Hippocampal formation (tissue), 2 donors: ENCODE data around the gene P2RY2.
"Not testable (repeated sequence)": the region's sequence is repeated elsewhere in the genome, so short reads cannot be mapped to it uniquely, and the experiment has no call there.

Source experiments
- DNase-seq, 2 donors: peaks; one replicate each; lab custom pipeline; 2025; lab: John Stamatoyannopoulos, UW

Gene P2RY2

DNA sequence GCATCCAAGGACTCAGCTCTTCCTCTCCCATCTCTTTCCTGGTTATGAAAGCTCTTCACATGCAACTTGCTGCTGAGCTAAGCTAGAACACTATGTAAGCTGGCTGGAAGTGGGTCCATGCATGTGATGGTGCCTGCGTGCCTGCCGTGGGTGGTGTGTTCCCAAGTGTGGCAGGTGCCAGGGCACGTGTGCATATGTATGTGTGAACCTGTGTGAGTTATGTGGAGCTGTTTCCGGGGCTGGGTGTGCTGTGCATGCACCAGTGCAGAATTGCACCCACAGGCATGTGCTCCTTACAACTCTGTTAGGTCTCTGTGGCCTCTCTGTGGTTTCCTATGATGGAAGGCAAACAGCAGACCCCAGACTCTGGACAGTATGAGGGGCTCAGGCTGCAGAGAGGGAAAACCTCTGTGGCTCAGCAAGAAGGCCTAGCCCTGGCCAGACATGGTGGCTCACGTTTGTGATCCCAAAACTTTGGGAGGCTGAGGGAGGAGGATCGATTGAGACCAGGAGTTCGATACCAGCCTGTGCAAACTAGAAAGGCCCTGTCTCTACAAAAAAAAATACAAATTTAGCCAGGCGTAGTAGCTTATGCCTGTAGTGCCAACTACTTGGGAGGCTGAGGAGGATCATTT lies 49.9 kb downstream of the P2RY2 start:
- no peak for DNase-seq

GRCh38 chr11:73268671-73269271 lies 50.7 kb downstream of the P2RY2 start:
- DNase-seq, result no peak

DNA sequence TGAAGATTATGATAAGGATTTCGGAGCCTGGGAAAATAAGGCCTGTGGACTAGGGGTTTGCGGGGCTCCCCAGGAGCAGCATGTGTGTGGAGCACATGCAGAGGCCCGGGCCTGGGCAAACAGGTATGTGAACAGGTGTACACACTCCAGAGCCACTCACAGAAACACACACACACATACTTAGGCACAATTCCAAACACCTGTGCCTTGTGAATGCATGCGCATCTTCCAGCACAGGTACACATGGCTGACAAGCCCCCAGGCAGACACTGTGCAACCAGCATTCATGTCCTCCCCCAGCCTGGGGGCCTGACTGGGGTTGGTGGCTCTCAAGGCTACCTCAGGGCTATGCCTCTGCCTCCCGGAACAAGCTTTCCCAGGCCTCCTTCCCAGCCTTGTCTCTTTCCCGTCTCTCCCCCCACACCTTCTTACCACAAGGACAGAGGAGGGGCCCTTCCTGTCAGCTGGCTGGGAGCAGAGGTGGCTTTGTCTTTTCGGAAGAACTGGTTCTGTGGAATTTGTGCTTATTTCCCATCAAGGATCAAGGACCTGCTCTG lies 51.5 kb downstream of the P2RY2 start:
- DNase-seq, result no peak

DNA sequence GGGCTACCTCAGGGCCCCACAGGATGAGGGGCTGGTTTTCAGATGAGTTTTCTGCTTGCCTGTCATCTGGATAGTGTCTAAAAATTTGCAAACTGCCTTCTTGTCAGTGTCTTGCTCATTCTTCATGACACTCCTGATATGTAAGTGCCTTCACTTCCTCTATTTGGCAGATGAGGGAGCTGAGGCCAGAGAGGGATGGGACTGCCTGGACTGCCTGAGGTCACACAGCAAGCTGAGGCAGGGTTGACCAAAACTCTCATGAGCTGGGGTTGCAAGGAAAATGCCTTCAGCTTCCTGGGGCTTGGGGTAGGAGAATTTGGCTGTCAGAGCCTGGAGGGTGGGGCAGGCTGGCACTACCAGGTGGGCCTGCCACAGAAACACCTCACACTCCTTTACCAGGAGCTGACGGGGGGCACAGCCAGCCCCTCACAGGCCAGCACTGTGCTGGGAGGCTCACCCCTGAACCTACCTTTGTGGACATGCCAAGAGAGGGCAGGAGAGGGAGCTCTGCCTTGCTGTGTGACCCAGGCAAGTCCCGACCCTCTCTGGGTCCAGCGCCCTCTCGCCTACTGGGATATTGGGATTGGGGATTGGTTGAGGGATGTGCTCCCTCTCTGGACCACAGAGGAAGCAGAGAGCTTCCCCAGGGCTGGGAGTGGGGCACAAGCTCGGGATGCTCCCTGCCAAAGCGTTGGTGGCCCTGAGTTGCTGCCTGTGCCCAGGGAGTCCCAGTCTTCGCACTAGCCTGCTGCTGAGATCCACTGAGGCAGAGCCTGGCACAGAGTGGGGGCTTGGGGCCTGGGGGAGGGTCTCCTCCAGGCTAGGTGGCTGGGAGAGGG lies 52.2 kb downstream of the P2RY2 start:
- DNase-seq, result no peak

DNA sequence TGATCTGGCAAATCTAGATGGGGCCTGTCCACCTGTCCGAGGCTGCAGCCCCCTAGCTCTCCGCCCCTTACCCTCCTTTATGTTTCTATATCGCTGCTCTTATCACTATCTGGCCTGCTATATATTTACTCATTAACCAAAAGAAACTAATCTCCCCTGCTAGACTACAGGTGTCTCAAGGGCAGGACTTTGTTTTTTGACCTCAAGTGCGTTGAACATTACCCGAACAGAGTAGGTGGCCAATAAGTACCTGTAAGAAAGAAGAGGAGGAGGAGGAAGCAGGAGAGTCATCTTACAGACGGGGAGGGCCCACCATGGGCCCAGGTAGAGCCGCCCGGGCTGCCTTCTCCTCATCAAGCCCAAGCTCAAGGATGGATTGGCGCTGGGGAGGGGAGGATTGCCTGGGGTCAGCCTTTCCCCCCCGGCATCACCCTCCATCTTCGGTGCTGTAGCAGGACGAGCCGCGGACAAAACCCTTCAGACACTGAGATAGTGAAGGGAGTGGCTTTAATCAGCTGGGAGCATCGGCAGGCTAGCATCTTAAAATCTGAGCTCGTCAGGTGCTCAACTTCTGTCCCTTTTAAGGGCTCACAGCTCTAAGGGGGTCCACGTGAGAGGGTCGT lies 52.9 kb downstream of the P2RY2 start:
- no peak for DNase-seq

DNA sequence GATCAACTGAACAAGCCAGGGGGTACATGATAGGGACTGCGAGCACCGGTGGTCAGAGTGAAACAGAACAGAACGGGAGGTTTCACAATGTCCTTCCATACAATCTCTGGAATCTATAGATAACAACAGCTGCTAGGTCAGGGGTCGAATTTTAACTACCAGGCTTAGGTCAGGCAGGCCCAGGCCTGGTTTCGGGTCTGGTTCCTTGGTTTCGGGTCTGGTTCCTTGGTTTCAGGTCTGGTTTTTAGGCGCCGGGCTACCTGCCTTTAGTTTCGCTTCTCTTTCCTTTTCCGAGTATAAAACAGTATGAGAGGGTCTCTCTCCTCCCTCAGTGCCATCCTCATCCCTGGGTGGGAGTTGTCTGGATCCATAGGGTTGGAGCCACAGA lies 53.4 kb downstream of the P2RY2 start:
- DNase-seq, result not testable (repeated sequence)

DNA sequence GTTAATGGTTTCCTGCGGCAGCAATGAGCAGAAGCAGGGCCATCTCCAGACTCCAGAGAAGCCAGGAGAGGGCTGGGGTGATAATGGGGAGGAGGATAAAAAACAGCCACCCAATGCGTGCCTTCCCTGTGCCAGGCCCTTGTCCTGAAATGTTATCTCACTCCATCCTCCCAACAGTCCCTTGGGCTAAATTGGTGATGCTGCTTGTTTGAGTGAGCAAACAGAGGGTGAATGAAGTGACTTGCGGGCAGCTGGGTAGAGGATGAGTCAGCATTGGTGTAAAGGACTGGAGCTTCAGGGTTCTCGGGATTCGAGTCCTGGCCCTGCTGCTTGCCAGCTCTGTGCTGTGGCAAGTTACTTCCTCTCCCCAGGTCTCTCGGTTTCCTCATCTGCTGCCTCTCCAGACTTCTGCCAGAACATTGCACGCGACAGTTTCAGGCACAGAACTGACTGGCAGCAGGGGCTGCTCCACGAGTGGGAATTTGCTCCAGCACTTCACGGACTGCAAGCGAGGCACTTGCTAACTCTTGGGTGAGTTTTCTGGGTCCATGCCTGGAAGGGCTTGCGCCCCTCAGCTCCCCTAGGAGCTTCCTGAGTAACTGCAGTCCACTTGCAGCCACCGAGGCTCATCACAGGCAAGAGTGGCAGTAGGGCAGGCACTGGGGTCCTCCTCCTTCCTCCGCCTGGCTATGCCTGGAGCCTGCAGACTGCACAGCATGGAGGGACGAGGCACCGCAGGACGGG lies 54.0 kb downstream of the P2RY2 start, which contains the start of gene P2RY6:
Gene P2RY6 (plus strand): TSS at position 403 of the 744 bp plus-strand sequence. CDS start 24,181 bp downstream, outside the sequence.
- peak in 1 of 2 donors; percentile 24 for DNase-seq

DNA sequence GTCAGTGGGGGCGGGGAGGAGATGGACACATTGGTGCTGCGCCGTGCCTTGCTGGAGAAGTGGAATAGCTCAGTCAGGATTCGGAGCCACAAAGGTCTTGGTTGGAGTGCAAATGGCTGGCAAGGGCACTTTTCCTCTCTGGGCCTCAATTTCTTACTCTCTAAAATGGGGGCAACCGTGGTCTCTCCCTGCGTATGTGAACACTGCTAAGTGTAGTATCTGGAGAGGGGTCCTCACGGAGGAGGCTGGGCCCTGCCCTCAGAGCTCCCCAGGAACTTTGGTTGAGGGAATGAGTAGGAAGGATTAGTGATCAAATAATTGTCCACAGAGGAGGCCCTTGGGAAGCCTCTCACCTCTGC lies 54.6 kb downstream of the P2RY2 start:
- no peak for DNase-seq

- DNase-seq, result no peak
Measured at GRCh38 chr11:73273222-73273895, 55.3 kb downstream of the P2RY2 start.

DNA sequence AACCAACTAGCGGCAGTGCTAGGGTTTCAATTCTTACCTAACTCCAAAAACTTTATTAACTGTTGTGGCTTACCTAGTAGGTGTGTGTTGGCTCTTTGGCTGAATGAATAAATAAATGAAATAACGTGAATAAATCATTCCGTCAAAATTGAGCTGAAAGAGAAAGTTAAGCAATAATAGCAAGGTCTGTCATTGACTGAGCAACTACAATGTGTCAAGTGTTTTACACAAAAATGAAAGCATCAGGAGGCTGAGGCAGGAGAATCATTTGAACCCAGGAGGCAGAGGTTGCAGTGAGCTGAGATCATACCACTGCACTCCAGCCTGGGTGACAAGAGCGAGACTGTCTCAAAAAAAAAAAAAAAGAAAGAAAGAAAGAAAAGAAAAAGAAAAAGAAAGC lies 56.1 kb downstream of the P2RY2 start:
- not testable (repeated sequence) for DNase-seq

GRCh38 chr11:73274722-73275380 lies 56.8 kb downstream of the P2RY2 start:
- DNase-seq, result no peak

- no peak for DNase-seq
Measured at GRCh38 chr11:73275381-73275750, 57.3 kb downstream of the P2RY2 start.

DNA sequence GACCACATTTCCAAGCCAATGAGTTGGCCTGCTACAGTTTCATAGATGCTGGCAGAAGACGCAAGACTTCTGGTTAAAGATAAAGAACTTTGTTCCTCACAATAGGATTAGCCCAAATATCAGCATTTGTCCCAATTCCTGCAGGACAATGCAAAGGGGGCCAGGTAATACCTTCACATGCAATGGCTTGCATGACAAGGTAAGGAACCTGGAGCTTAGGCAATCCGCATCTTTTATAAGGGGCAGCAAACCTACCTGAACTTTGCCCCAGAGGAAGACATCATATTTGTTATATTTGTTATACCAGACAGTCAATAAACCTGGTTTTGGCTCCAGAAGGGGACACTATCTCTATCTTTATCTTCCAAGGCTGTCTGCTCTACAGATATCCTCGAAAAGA lies 59.4 kb downstream of the P2RY2 start:
- no peak for DNase-seq

- DNase-seq, result no peak
Measured at GRCh38 chr11:73280626-73281025, 62.5 kb downstream of the P2RY2 start.

DNA sequence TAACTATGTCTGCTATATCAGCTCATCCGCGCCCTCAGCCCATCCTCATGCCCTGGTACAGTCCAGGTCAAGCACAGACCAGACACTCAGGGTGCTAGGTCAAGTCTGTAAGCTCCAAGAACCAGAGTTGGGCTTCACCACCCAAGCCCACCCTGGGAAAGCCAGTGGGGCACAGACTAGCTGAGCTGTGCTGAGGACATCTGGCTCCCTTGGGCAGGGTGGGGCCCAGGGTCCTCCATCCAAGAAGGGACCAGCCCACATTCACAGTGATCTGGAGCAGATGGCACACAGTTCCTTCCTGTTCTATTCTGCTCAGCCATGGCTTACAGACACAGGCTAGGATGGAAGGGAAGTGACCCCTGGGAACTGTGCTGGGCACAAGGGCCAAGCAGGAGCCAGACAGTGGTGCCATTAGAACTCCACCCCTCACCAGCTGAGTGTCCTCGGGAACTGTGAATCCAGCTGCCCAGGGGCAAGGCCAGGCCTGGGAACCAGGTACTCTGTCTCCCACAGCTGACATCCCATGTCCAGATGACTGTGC lies 63.2 kb downstream of the P2RY2 start:
- DNase-seq, result no peak

DNA sequence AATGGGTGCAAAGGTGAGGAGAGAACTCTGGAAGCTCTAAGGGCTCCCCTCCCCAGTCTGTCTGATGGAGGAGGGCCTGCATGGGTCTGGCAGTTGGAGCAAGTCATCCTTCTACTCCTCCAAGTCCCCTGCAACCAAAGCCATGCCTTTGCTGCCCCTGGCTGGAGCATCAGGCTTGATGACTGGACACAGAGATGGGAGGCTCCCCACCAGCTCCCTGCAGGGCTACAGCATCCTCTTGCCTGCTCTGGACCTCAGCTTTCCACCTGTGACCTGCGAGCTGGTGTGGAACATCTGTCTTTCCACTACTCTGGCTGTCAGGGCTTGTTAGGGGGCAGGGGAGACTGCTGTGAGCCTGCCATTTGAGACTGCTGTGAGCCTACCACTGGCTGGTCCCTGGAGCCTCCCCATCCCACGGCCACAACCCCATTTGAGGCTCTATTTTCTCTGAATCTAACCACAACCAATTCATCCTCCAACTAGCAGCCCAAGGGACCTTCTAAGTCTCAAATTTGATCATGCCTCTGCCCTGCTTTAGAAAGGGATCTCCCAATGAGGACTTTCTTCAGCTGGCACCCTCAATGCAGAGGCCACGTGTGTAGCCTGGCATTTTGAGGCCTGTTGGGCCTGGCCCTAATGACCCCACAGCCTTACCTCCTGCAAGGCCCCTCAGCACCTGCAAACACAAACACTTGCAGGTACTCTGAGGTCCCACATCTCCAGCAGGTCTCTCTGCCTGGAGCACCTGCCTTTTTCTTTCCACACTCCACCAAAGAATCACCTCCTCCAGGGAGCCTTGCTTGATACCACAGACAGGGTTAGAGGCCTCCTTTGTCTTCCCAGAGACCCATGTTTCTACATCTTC lies 63.9 kb downstream of the P2RY2 start:
- DNase-seq, result no peak

- no peak for DNase-seq
Measured at GRCh38 chr11:73283276-73284000, 65.4 kb downstream of the P2RY2 start.

- DNase-seq, result no peak
Measured at GRCh38 chr11:73284106-73284505, 66.0 kb downstream of the P2RY2 start.

- DNase-seq, result no peak
Measured at GRCh38 chr11:73285721-73286120, 67.6 kb downstream of the P2RY2 start.
